Fibroblast of lung (primary cell): ENCODE results near the gene PGP. TPM values are rescaled to one million over a fixed set of nuclear protein-coding genes. Genes with fewer than 3 reads are reported as not detected.
A peak's percentile ranks its signal among the peaks of the same experiment; 100 is the strongest.

Experiments used
- DNase-seq, 2 donors: peaks; one replicate each; pipeline versions ENCODE4 v3.0.0 to v3.0.0-alpha.2; 2010; ENCODE audit warnings: low read depth in 2 of 2
- H2AFZ ChIP-seq: 2 replicates; pipeline ENCODE4 v1.5.1; 2012; ENCODE audit warnings: low read length, control low read depth, inconsistent platforms
- H3K27ac ChIP-seq: 2 replicates; pipeline ENCODE4 v1.5.1; 2011; ENCODE audit warnings: low read length, control low read depth; ENCODE audit not compliant: insufficient read depth
- H3K27me3 ChIP-seq: 2 replicates; pipeline ENCODE4 v1.5.1; 2011; ENCODE audit warnings: mild to moderate bottlenecking, low read length; ENCODE audit not compliant: control insufficient read depth, insufficient read depth
- H3K36me3 ChIP-seq: 2 replicates; pipeline ENCODE4 v1.5.1; 2011; ENCODE audit warnings: low read length; ENCODE audit not compliant: control insufficient read depth, insufficient read depth
- H3K4me1 ChIP-seq: 2 replicates; pipeline ENCODE4 v1.5.1; 2011; ENCODE audit warnings: low read length; ENCODE audit not compliant: control insufficient read depth, insufficient read depth; ENCODE audit errors: extremely low read depth
- H3K4me2 ChIP-seq: 2 replicates; pipeline ENCODE4 v1.5.1; 2011; ENCODE audit warnings: low read length, control low read depth; ENCODE audit not compliant: insufficient read depth; ENCODE audit errors: extremely low read depth
- H3K4me3 ChIP-seq, 4 experiments: fragments of 200-600 bp in 1 of 4; sonication (generic) in 1 of 4; replicated peaks in 1 of 4; 2 replicates each; pipeline ENCODE4 v1.5.1; 2011 to 2016; ENCODE audit warnings: low read length in 4 of 4, low read depth in 3 of 4, mild to moderate bottlenecking in 3 of 4, control low read depth in 2 of 4, inconsistent platforms in 1 of 4, mixed read lengths in 1 of 4; ENCODE audit not compliant: insufficient read depth in 1 of 4; ENCODE audit errors: control extremely low read depth in 1 of 4
- H3K79me2 ChIP-seq: 2 replicates; pipeline ENCODE4 v1.5.1; 2012; ENCODE audit warnings: mild to moderate bottlenecking, low read length, inconsistent platforms; ENCODE audit not compliant: control insufficient read depth, insufficient read depth
- H3K9ac ChIP-seq: 2 replicates; pipeline ENCODE4 v1.5.1; 2011; ENCODE audit warnings: mild to moderate bottlenecking, low read length, control low read depth; ENCODE audit not compliant: insufficient read depth
- H3K9me3 ChIP-seq: 2 replicates; pipeline ENCODE4 v1.5.1; 2012; ENCODE audit warnings: low read depth, low read length; ENCODE audit not compliant: control insufficient read depth, insufficient read depth
- H4K20me1 ChIP-seq: 2 replicates; pipeline ENCODE4 v1.5.1; 2011; ENCODE audit warnings: low read length; ENCODE audit not compliant: control insufficient read depth, insufficient read depth; ENCODE audit errors: extremely low read depth
- CTCF ChIP-seq, 2 donors: IDR thresholded peaks in 1 of 2; conservative IDR thresholded peaks in 1 of 2; 1 replicate in 1 of 2; 2 replicates in 1 of 2; pipeline ENCODE4 v1.5.1; 2011 to 2012; ENCODE audit warnings: low read length in 2 of 2, control low read depth in 1 of 2, inconsistent platforms in 1 of 2, low read depth in 1 of 2, mild to moderate bottlenecking in 1 of 2
- EZH2 ChIP-seq: IDR thresholded peaks from 2 replicates; pipeline ENCODE4 v1.5.1; 2012; ENCODE audit warnings: low read length, control low read depth, mild to moderate bottlenecking; ENCODE audit errors: missing control alignments
- polyA plus RNA-seq, 2 donors: library from polyadenylated mRNA; depleted of rRNA in 1 of 2; stranded (reverse) in 1 of 2; unstranded in 1 of 2; fragments of >200 nt; gene quantifications; 2 replicates each; pipeline ENCODE4 v1.2.1, GENCODE V29; 2011 to 2012; ENCODE audit warnings: missing spikeins in 1 of 2
- total RNA-seq: library from RNA; depleted of rRNA; stranded (reverse); fragments of >200 nt; gene quantifications from 2 replicates; pipeline ENCODE4 v1.2.1, GENCODE V29; 2014

The PGP gene
- total and polyA plus RNA-seq, 2 donors (not counting 1 experiment from before 2014, with no cell fraction given): 4.2 to 9.6 TPM

GRCh38 chr16:2226245-2226793 is 11.7 kb upstream of the PGP start:
- Histone ChIP-seq H3K36me3 (peaks cover 11% of the 10 kb centered on the region), H3K4me2 (peak overlapping the region; percentile 59), H3K9ac (no peak overlapping the region), H3K27me3 (no peaks in the 10 kb centered on the region), H3K79me2 (peaks cover 40% of the 10 kb centered on the region), H4K20me1 (no peaks in the 10 kb centered on the region), H2AFZ (no peak overlapping the region), H3K4me3 (no peak overlapping the region), H3K9me3 (no peaks in the 10 kb centered on the region), H3K4me1 (peaks cover 2% of the 10 kb centered on the region), H3K27ac (peak overlapping the region; percentile 20)
- TF ChIP-seq CTCF (conservative IDR thresholded peaks at IDR 0.05 in 1 of 2, IDR thresholded peaks at IDR 0.05 in 1 of 2; ENCODE audit: low read depth in 1 of 2, low read length in 2 of 2) (no peak), EZH2 (no peak)
- DNase-seq: no peak

DNA sequence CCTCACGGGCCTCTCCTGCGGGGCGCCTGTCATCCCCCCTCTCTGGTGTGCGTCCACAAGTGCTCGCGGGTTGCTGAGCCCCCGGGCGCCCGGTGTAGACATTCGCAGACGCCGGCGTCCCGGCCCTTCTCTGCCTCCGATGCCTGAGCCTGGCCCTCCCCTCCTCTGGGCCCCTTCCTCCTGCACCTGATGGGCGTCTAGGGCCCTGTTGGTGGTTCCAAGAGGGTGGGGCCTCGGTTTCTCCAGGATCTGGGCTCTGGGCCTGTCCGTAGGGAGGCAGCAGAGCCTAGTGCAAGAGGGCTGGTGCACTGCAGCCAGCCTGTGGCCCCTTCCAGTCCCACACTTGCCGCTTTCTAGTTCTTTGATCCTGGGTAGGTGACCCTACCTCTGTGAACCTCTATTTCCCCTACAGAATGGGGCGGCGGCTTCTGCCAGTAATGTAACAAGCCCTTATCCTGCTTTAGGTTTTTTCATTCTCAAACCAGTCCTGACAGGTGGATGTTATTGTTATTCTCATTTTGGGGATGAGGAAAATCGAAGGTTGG is 9.4 kb upstream of the PGP start:
- TF ChIP-seq CTCF (conservative IDR thresholded peaks at IDR 0.05 in 1 of 2, IDR thresholded peaks at IDR 0.05 in 1 of 2; ENCODE audit: low read depth in 1 of 2, low read length in 2 of 2) (peak; percentile 17 to 21), EZH2 (no peak)
- no peaks in the 10 kb centered on the region for H3K27me3 ChIP-seq
- H3K36me3 ChIP-seq: peaks cover 6% of the 10 kb centered on the region
- H3K9me3 ChIP-seq: no peaks in the 10 kb centered on the region
- peak overlapping the region; percentile 75 to 99 (median 84) for H3K4me3 ChIP-seq
- H4K20me1 ChIP-seq: no peaks in the 10 kb centered on the region
- peaks cover 40% of the 10 kb centered on the region for H3K79me2 ChIP-seq
- peak overlapping the region; percentile 47 for H2AFZ ChIP-seq
- H3K4me1 ChIP-seq: peaks cover 2% of the 10 kb centered on the region
- H3K9ac ChIP-seq: peak overlapping the region; percentile 86
- peak overlapping the region; percentile 73 for H3K27ac ChIP-seq
- H3K4me2 ChIP-seq: peak overlapping the region; percentile 94
- DNase-seq: peak; percentile 46 to 60

- Histone ChIP-seq H3K9me3 (no peaks in the 10 kb centered on the region), H4K20me1 (no peaks in the 10 kb centered on the region), H3K79me2 (peaks cover 38% of the 10 kb centered on the region), H3K27me3 (no peaks in the 10 kb centered on the region), H3K27ac (peak within 1 kb of the TSS; percentile 73), H3K4me2 (peak within 1 kb of the TSS; percentile 94), H2AFZ (peak within 1 kb of the TSS; percentile 47), H3K4me1 (peaks cover 2% of the 10 kb centered on the region), H3K4me3 (peak within 1 kb of the TSS; percentile 75 to 99 (median 84)), H3K36me3 (peaks cover 3% of the 10 kb centered on the region), H3K9ac (peak within 1 kb of the TSS; percentile 86)
- DNase-seq: peak; percentile 99 to 100
- TF ChIP-seq EZH2 (no peak), CTCF (conservative IDR thresholded peaks at IDR 0.05 in 1 of 2, IDR thresholded peaks at IDR 0.05 in 1 of 2; ENCODE audit: low read depth in 1 of 2, low read length in 2 of 2) (no peak)
Observed at GRCh38 chr16:2223221-2223941, 8.7 kb upstream of the PGP start, which contains the start of gene E4F1. E4F1 (plus strand) TSS chr16:2223591; CDS start chr16:2223614, 23 bp downstream.
